ENCODE data around the gene UQCR10. TPM values are rescaled to one million over a fixed set of nuclear protein-coding genes. Genes with fewer than 3 reads are reported as not detected.

Gene UQCR10
- total RNA-seq, 4 donors from 2014 or later, result 22.4 to 139 (median 47.3) TPM

GRCh38 chr22:29733362-29734201 is 33.6 kb upstream of the UQCR10 start:
- Histone ChIP-seq H3K36me3 (no peaks in the 10 kb centered on the region), H3K9me3 (no peaks in the 10 kb centered on the region), H3K4me1 (peaks cover 0 to 12% (median 4%) of the 10 kb centered on the region in 4 donors), H3K27me3 (no peaks in the 10 kb centered on the region), H3K27ac (no peak overlapping the region), H3K4me3 (no peak overlapping the region)
- no peak for TF ChIP-seq POLR2AphosphoS5 (IDR thresholded peaks at IDR 0.05)
- TF ChIP-seq CTCF (IDR thresholded peaks at IDR 0.05), result no peak
- no peak for TF ChIP-seq POLR2A (IDR thresholded peaks at IDR 0.05)
- no peak for TF ChIP-seq EP300 (IDR thresholded peaks at IDR 0.05; ENCODE audit: low read depth)
- in situ Hi-C loops (cut with MboI; ENCODE audit: low pct_ligation_motif_present in 1 of 4, low pct_unique_long_range_greater_than_20kb in 1 of 4, low sequenced_read_pairs in 3 of 4) (no loop called here), intact Hi-C loops (cut with DNase I; ENCODE audit: low total_unique reads) (no loop called here)
- DNase-seq, result peak; percentile 33
- WGBS, 2 donors (ENCODE audit: low coverage in 1 of 2), result 57 to 90% methylated on average over 2 to 17 of the region's 19 CpGs

- no peaks in the 10 kb centered on the region for H3K36me3 ChIP-seq
- H3K4me1 ChIP-seq, result peaks cover 0 to 12% (median 4%) of the 10 kb centered on the region in 4 donors
- intact Hi-C loops (cut with DNase I; ENCODE audit: low total_unique reads), result no loop called here
- no peaks in the 10 kb centered on the region for H3K9me3 ChIP-seq
- DNase-seq, result no peak
- H3K27me3 ChIP-seq, result no peaks in the 10 kb centered on the region
- TF ChIP-seq POLR2A (IDR thresholded peaks at IDR 0.05) (no peak), POLR2AphosphoS5 (IDR thresholded peaks at IDR 0.05) (no peak), EP300 (IDR thresholded peaks at IDR 0.05; ENCODE audit: low read depth) (no peak), CTCF (IDR thresholded peaks at IDR 0.05) (no peak)
- H3K4me3 ChIP-seq, result no peak overlapping the region
- in situ Hi-C loops (cut with MboI; ENCODE audit: low pct_ligation_motif_present in 1 of 4, low pct_unique_long_range_greater_than_20kb in 1 of 4, low sequenced_read_pairs in 3 of 4), result no loop called here
- 95% methylated on average over 5 of the region's 8 CpGs; no CpG with 5 or more reads in 1 of the 2 donors for WGBS, 2 donors (ENCODE audit: low coverage in 1 of 2)
- H3K27ac ChIP-seq, result no peak overlapping the region
Observed at GRCh38 chr22:29734406-29734805, 32.8 kb upstream of the UQCR10 start.

GRCh38 chr22:29734838-29735237 is 32.3 kb upstream of the UQCR10 start:
- no peak overlapping the region for H3K4me3 ChIP-seq
- TF ChIP-seq POLR2A (IDR thresholded peaks at IDR 0.05), result no peak
- no peak for TF ChIP-seq EP300 (IDR thresholded peaks at IDR 0.05; ENCODE audit: low read depth)
- no peak for TF ChIP-seq CTCF (IDR thresholded peaks at IDR 0.05)
- TF ChIP-seq POLR2AphosphoS5 (IDR thresholded peaks at IDR 0.05), result no peak
- no peak overlapping the region for H3K27ac ChIP-seq
- H3K9me3 ChIP-seq, result no peaks in the 10 kb centered on the region
- no peak for DNase-seq
- no peaks in the 10 kb centered on the region for H3K36me3 ChIP-seq
- no peaks in the 10 kb centered on the region for H3K27me3 ChIP-seq
- peaks cover 0 to 12% (median 4%) of the 10 kb centered on the region in 4 donors for H3K4me1 ChIP-seq
- intact Hi-C loops (cut with DNase I; ENCODE audit: low total_unique reads) (no loop called here), in situ Hi-C loops (cut with MboI; ENCODE audit: low pct_ligation_motif_present in 1 of 4, low pct_unique_long_range_greater_than_20kb in 1 of 4, low sequenced_read_pairs in 3 of 4) (no loop called here)
- WGBS, 2 donors (ENCODE audit: low coverage in 1 of 2), result 90% methylated on average over 9 of the region's 9 CpGs; no CpG with 5 or more reads in 1 of the 2 donors

GRCh38 chr22:29735416-29735815 is 31.8 kb upstream of the UQCR10 start:
- 44% methylated on average over 1 of the region's 1 CpG; no CpG with 5 or more reads in 1 of the 2 donors for WGBS, 2 donors (ENCODE audit: low coverage in 1 of 2)
- H3K9me3 ChIP-seq, result no peaks in the 10 kb centered on the region
- intact Hi-C loops (cut with DNase I; ENCODE audit: low total_unique reads) (no loop called here), in situ Hi-C loops (cut with MboI; ENCODE audit: low pct_ligation_motif_present in 1 of 4, low pct_unique_long_range_greater_than_20kb in 1 of 4, low sequenced_read_pairs in 3 of 4) (no loop called here)
- H3K4me3 ChIP-seq, result no peak overlapping the region
- no peaks in the 10 kb centered on the region for H3K36me3 ChIP-seq
- peaks cover 0 to 12% (median 4%) of the 10 kb centered on the region in 4 donors for H3K4me1 ChIP-seq
- H3K27ac ChIP-seq, result no peak overlapping the region
- no peak for DNase-seq
- TF ChIP-seq POLR2A (IDR thresholded peaks at IDR 0.05) (no peak), CTCF (IDR thresholded peaks at IDR 0.05) (no peak), EP300 (IDR thresholded peaks at IDR 0.05; ENCODE audit: low read depth) (no peak), POLR2AphosphoS5 (IDR thresholded peaks at IDR 0.05) (no peak)
- H3K27me3 ChIP-seq, result no peaks in the 10 kb centered on the region

Data from transverse colon (tissue), 4 donors.